Renal pelvis (tissue), 4 donors: ENCODE data around the gene BBS9. TPM values are rescaled to one million over a fixed set of nuclear protein-coding genes. Genes with fewer than 3 reads are reported as not detected.

Source experiments
- DNase-seq: peaks from one replicate; pipeline ENCODE4 v3.0.0-alpha.2; 2013
- polyA plus RNA-seq, 3 donors: library from polyadenylated mRNA; unstranded; fragments of 120-200 nt; gene quantifications; one replicate each; pipeline ENCODE4 v1.2.1, GENCODE V29; 2013; ENCODE audit not compliant: insufficient read length in 3 of 3

The BBS9 gene
- polyA plus RNA-seq, 3 donors, result 15.5 to 17.8 (median 17.5) TPM

DNA sequence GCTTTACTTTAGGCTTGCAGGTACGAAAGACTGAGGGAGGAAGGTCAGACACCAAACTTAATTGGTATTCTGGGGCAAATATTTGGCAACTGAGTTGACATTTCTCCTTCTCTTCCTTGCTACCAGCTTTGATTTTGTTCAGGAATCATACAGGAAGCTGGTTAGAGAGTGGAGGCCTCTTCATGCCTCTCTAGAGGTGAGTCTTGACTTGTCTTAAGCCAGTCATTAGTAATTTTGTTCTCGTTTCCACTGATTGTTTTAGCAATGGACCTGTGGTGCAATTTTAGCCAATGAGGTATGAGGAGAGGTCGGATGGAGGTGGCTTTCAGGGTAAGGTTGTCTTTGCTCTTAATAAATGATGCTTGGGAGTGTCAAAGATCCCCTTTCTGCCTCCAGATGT lies 17.8 kb upstream of the BBS9 start:
- no peak for DNase-seq

DNA sequence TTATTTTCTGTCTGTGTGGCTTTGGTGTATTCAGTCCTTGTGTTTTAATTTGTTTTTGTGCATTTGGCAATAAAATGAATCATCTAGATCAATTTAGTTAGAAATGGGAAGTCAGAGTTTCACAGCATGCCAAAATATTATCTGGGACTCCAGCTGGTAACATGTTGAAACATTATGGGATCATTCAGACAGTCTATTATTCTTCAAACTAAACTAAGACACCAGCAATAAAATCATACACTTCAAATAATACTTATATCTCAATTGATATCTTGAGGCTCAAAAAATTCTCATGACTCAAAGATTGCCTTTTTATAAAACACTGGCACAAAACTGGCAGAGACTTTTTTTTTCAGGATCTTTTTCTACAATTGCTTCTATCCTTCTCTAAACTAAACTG lies 14.4 kb upstream of the BBS9 start:
- no peak for DNase-seq

DNA sequence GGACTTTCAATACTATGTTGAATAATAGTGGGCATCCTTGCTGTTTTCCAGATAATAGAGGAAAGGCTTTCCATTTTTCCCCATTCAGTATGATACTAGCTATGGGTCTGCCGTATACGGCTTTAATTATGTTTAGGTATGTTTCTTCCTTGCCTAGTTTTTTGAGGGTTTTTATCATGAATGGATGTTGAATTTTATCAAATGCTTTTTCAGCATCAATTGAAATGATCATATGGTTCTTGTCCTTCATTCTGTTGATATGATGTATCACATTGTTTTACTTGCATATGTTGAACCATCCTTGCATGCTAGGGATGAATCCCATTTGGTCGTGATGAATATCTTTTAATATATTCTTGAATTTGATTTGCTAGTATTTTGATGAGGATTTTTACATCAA lies 11.0 kb upstream of the BBS9 start:
- no peak for DNase-seq

DNA sequence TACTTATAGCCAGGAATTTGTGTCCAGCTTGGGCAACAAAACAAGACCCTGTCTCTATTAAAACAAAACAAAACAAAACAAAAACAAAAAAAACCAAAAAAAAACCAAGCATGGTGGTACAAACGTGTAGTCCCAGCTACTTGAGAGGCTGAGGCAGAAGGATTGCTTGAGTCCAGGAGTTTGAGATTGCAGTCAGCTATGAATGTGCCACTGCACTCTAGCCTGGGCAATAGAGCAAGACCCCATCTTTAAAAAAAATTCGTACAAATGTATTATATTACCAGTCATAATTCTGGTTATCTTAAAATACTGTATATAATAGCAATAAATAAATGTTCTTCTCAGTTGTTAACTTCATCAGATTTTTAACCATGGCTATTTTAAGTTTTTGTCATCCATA lies 2.3 kb upstream of the BBS9 start:
- DNase-seq, result no peak

DNA sequence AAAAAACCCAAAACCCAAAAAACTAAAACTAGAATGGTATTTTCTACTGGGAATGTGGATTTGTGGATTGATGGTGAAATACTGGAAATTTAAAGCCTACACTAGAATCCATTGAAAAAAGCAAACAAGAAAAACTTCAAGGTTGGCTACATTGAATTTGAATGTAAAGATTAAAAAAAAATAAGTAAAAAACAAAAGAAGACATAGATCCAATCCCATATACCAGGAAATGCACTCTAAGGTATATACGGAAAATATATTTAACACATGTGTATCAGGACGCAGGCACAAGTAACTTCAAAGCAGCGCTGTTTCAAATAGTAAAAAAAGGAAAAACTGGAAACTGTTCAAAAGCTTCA lies 754 bp upstream of the BBS9 start:
- no peak for DNase-seq

DNA sequence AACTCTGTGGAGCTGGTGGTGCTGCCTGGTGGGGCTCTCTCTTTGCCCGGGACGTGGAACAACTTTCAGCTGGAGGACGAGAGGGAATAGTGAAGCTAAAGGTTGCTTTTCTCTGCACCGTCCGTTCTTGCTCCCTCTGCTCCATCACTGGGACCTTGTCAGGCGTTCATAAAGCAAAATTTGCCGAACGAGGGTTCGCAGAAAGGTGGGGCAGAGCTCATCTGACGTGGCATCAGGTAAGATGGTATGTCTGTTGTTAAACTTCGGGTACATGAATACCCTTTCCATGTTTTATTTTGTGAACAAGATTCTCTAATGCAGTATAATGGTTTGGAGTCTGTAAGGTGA lies 416 bp downstream of the BBS9 start:
- DNase-seq, result no peak

DNA sequence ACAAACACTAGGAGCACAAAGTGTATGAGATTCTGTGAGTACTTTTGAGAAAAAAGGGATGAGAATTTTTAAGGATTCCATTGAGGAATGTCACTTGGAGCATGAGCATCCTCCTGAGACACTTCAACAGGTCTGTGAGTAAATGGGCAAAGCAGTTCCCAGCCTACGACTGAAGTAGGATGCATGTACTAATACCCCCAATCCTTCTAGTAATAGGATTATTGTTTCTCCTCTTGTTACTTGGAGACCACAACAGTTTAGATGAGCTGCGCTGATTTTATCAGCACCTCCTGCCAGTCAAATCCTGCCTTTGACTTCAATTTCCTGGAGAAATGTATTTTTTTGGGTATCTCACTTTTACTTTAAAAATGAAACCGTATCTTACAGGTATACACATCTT lies 820 bp downstream of the BBS9 start:
- DNase-seq, result peak; percentile 7

DNA sequence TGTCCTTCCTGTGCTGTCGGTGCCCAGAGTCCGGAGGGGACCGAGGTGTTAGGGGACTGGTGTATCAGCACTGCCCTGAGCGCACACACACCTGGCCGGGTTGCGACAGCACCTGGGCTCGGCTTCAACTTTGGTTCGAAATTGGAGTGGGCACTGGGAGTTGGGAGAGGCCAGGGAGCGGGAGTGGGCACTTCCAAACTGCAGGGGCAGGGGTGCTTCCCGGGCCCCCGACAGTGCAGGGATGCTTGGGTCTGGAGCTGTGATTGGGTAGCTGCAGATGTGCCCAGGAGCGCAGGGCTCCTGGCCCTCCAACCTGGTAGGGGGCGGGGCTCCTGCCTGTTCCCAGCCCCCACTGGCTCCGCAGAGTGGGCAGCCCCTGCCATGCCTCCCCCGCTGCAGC lies 7.7 kb downstream of the BBS9 start:
- DNase-seq, result no peak

DNA sequence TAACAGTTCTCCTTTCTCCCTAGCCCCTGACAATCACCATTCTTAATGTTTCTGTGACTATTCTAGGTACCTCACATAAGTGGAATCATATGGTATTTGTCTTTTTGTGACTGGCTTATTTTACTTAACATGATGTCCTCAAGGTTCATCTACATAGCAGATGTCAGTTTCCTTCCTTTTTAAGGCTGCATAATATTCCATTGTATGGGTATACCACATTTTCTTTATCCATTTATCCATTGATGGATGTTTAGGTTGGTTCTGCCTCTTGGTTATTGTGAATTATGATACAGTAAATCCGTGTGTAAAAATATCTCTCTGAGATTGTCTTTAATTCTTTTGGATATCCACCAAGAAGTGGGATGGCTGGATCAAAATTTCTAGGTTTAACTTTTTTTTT lies 13.2 kb downstream of the BBS9 start:
- no peak for DNase-seq

DNA sequence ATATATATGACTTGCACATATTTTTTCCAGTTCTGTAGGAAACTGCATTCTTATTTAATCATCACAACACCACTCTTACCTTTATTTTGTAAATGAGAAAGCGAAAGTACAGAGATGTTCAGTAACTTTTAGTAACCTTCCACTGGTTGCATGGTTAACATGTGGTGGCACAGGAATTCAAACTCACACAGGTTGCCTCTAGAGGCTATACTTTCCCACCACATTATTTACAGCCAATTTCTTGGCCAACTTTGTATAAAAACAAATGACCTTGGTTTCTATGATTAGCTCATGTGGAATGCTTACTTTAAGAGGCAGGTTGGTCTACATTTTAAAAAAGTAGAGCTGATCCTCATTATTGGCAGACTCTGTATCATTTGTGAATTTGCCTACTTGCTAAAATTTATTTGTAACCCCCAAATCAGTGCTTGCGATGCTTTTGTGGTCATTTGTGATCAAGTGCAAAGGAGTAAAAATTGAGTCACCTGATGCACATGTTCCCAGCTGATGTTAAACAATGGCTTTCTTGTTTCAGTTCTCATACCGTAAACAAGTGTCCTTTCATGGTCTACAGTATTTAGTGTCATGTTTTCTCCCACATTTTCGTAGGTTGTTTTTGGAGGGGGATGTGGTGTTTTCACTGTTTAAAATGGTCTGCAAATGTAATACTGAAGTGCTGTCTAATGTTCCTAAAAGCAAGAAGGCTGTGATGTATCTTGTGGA lies 14.8 kb downstream of the BBS9 start:
- no peak for DNase-seq

DNA sequence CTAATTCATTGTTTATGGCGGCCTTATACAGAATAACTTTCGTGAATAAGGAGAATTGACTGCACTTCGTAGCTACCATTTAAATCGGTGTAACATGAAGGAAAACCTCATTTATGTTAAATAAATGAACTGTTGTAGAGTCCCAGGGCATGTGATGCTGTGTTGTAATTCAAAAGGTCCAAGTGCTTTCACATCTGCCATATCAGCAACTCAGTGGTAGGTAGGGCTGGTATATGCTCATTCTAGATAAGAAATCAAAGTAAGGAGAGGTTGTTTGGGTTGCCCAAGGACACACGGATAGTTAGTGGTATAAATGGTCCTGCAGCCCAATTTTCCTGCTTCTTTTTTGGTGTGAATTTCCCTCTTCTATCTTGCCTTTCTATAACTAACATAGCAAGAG lies 15.8 kb downstream of the BBS9 start:
- DNase-seq, result no peak

DNA sequence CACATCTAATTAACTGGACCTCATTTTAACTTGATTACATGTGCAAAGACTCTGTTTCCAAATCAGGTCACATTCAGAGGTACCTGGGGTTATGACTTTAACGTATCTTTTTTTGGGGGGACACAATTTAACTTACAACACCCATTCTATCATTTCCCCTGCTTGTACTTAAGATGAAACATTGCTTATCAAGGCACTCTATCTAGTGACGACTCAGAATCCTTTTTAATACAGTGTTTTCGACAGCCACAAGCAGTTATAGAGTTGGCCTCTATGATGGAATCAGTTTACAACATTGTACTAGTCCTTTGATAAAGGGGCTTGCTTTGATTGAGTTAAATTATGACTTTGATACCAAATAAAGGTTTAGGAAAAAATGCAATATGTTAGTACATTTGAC lies 22.7 kb downstream of the BBS9 start:
- no peak for DNase-seq

DNA sequence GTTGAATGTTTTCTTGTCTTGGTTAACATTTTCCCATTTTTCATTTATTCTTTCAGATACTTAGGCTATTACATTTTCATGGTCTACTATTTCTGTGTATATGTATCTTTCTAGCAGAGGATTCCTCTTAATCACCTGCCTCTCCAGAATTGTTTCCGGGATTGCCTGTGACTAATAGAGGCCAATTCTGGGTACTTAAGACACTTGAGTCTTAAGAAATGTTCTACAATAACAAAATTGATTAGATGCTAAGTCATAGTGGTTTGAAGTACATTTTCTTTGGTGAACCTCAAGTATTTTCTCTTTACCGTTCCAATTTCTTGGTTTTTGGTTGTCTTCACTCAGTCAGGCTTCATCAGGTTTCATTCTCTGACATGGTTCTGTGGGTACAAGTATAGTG lies 26.4 kb downstream of the BBS9 start:
- DNase-seq, result no peak

DNA sequence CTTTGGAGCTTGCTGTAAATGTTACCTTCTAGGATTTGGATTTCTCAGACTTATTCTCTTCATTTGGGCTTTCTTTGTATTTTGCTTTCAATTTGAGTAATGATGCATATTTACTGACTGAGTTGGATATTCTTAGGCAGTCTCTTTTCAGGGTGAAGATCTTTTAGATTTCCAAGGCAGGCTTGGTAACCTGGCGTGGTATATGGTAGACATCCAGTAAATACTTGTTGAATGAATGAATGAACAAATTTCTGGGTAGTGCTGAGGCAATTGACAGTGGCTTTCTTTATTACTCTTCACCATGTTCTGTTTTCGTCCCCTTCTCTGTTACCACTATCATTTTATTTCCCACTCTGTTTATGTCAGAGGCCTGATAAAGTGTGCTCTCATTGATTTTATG lies 27.1 kb downstream of the BBS9 start:
- no peak for DNase-seq

DNA sequence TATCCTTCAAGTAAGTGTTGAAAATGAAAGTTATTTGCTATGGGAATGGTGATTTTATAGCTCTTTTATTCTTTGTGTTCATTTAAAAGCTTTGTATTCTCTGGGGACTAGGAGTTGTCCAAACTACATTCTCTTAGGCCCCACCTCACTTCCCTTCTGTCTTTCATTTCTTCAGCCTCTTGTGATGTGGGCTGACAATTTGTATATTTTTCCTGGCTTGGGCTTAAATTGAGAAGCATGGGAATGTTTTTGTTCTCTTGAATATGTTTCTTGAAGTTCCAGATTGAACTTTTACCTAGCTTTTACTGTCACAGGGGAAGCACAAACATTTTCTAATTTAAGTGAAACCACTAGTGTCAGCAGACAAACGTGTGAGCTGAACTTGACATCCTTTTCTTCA lies 27.9 kb downstream of the BBS9 start:
- no peak for DNase-seq

DNA sequence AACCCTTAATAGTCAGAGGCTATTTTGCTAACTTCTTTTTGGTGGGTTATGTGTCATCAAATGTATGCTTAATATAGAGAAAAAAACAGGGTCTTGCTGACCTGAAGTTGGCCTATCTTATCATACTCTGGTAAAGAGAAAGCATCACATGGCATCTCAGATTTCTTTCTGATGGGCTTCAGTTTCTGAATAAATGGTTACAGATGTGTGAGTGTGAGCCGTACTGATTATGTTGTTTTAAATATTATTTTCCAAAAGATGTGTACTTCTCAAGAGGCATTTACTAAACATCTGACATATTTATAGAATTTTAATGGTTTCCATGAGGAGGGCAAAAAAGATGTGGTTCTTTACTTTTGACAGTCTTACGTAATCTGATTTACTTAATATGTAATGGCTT lies 28.4 kb downstream of the BBS9 start:
- DNase-seq, result no peak

DNA sequence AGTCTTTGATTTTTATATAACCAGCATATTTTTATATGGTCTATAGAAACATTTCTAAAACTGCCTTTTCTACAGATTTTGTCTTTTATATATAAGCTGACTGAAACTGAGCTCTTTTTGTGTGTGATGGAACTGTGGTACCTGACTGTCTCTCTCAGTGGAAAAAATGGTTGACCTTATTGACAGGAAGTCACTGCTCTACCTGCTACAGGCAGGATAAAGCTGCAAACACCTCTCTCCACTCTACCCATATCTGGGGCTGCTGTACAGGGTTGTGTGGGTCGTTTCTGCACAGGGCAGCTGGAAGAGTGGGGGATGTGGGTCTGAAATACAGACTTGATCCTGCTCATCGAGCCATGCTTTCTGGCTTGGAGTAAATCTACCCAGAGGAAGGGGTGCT lies 48.5 kb downstream of the BBS9 start:
- no peak for DNase-seq

DNA sequence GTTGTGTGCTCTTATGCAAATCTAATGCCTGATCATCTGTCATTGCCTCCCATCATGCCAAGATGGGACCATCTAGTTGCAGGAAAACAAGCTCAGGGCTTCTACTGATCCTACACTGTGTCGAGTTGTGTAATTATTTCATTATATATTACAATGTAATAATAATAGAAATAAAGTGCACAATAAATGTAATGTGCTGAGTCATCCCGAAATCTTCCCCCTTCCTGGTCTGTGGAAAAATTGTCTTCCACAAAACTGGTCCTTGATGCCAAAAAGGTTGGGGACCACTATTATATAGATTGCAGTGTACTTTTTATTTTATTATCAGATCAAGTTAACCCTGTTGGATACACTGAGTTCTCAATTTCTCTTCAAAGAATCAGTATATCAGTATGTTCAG lies 50.2 kb downstream of the BBS9 start:
- no peak for DNase-seq

DNA sequence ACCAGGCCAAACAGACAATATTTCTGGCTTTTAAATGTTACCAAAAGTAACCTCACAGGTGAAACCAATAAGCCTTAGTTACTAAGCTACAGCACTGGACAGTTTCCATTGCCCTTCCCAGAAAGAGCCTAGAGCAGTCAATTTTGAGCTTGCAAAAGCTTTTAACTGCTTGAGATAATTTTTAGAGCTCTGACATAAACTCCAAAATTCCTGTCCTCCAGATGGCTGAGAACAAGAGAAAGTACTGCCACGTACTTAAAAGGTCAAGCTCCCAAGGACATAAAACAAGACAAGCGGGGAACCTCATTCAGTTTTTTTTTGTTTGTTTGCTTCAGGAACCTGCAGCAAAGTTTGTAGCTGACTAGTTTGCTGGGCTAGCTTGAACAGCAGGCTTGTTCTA lies 54.1 kb downstream of the BBS9 start:
- peak; percentile 7 for DNase-seq

DNA sequence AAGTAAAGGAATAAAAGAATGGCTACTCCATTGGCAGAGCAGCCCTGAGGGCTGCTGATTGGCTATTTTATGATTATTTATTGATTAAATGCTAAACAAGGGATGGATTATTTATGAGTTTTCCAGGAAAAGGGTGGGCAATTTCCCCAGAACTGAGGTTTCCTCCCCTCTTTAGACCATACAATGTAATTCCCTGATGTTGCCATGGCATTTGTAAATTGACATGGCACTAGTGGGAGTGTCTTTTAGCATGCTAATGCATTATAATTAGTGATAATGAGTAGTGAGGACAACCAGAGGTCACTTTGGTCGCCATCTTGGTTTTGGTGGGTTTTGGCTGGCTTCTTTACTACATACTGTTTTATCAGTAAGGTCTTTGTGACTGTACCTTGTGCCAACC lies 55.5 kb downstream of the BBS9 start:
- no peak for DNase-seq

DNA sequence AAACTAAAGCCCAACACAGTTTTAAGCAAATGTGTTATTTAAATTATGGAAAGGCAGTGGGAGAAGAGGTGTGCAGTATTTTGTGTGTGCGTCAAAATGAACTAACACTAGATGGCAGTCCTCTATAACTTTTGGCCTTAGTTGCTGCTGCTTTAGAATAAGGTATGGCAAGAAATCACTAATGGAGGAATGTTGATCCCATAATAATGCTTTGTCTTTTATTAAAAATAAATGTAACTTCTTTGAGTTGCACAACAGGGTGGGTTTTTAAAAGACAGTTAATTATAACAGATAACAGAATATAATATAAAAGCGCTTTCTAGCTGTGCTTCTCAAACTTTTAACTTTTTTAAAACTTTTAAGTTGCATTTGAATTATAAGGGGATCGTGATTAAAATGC lies 56.4 kb downstream of the BBS9 start:
- peak; percentile 46 for DNase-seq

DNA sequence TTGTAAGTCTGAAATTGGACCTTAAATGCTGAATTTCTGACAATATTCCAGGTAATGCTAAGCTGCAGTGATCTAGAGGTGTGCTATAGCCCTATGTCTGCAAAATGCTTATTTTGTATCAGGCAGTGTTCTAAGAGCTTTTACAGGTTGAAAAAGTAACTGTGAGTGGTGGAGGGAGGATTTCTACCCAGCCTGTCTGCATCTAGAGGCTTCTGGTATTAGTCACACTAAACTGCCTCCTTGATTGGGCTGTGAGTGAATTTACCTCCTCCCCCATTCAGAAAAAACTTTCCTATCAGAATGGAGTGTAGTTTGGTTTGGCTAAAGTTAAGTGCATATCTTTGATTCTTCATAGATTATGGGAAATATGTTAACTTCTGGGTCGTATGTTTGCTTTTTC lies 56.8 kb downstream of the BBS9 start:
- no peak for DNase-seq

DNA sequence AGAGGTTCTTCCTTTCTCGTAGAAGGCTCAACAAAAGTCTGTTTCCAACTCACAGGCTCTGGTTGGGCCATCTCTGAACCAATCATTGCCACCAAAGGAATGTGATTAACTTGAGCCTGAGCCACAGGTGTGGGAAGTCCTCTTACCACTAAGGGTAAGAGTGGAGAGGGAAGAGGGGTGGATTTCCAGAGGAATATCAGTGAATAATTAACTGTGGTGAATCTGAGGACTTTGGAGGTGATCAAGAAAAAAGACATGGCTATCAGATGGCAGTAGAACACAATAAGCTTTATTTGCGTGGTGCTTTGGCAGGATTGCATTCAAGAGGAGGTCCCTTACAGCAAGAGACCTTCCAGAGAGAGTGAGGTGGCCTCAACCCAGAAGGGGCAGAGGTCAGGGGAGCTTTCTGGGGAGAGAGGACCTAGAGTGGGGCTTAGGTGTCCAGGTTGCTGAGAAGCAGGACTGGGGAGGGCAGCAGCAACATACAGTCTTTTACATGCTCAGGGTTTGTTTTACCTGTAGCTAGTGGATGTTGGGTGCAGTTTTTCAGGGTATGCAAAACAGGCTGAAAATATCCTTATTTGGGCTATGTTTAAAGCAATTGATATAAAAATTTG lies 61.4 kb downstream of the BBS9 start:
- no peak for DNase-seq

DNA sequence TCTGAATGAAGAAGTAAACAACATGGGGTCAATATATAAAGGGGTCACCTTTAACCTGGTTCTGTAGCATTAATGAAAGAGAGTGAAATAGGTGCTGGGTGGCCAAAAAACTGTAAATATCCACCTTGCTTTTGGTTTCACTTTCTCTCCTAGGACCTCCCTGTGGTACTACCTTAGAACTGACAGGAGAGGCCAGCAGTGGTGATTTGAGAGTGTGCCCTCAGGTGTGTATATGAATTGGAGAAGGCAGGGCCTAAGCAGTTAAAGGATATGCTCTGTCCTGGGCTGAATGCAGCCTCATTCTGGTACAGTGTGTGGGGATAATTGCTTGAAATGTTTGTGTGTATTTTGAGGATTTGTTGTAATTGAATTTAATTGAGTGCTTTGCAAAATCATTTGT lies 62.0 kb downstream of the BBS9 start:
- no peak for DNase-seq
